ENCODE measurements around the gene ERBB4.

The ERBB4 gene

GRCh38 chr2:211737282-211737681 lies 801.3 kb downstream of the ERBB4 start:
- H3K27me3 ChIP-seq (ENCODE audit: control insufficient read depth, insufficient read depth, low read length) = no peaks in the 10 kb centered on the region
- no peak overlapping the region for H3K4me2 ChIP-seq (ENCODE audit: low read length)
- H3K4me1 ChIP-seq = no peaks in the 10 kb centered on the region
- H3K27ac ChIP-seq = no peak overlapping the region
- no peaks in the 10 kb centered on the region for H3K79me2 ChIP-seq
- no peak overlapping the region for H3K4me3 ChIP-seq (ENCODE audit: low read depth, low read length)
- no peaks in the 10 kb centered on the region for H3K36me3 ChIP-seq (ENCODE audit: control insufficient read depth, insufficient read depth, low read length)
- TF ChIP-seq, protein P1, sequence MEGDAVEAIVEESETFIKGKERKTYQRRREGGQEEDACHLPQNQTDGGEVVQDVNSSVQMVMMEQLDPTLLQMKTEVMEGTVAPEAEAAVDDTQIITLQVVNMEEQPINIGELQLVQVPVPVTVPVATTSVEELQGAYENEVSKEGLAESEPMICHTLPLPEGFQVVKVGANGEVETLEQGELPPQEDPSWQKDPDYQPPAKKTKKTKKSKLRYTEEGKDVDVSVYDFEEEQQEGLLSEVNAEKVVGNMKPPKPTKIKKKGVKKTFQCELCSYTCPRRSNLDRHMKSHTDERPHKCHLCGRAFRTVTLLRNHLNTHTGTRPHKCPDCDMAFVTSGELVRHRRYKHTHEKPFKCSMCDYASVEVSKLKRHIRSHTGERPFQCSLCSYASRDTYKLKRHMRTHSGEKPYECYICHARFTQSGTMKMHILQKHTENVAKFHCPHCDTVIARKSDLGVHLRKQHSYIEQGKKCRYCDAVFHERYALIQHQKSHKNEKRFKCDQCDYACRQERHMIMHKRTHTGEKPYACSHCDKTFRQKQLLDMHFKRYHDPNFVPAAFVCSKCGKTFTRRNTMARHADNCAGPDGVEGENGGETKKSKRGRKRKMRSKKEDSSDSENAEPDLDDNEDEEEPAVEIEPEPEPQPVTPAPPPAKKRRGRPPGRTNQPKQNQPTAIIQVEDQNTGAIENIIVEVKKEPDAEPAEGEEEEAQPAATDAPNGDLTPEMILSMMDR (IDR thresholded peaks at IDR 0.05) = no peak
- no peak overlapping the region for H3K9ac ChIP-seq
- no peaks in the 10 kb centered on the region for H3K9me3 ChIP-seq (ENCODE audit: control insufficient read depth, low read length)
- no peak overlapping the region for H2AFZ ChIP-seq

DNA sequence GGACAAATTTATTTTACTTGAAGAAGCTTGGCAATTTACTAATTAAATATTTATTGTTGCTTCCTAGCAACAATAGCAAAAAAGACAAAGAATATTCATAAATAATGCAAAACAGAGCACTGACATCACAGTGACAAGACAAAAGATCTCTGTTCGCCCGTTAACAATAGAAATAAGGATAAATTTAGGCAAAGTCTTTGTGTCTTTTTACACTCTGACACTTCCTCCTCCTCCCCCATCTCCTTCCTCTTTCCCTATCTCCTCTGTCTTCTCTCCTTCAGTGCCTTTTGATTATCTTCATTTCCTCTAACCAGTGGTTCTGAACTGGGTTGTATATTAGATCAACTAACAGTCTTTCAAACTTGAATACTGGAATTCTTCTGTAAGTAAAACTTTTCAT lies 808.4 kb downstream of the ERBB4 start:
- Histone ChIP-seq H3K4me1 (no peaks in the 10 kb centered on the region), H3K27me3 (ENCODE audit: control insufficient read depth, insufficient read depth, low read length) (no peaks in the 10 kb centered on the region), H3K9ac (no peak overlapping the region), H3K79me2 (no peaks in the 10 kb centered on the region), H3K36me3 (ENCODE audit: control insufficient read depth, insufficient read depth, low read length) (no peaks in the 10 kb centered on the region), H3K4me3 (ENCODE audit: low read depth, low read length) (no peak overlapping the region), H3K9me3 (ENCODE audit: control insufficient read depth, low read length) (no peaks in the 10 kb centered on the region), H2AFZ (no peak overlapping the region), H3K27ac (no peak overlapping the region), H3K4me2 (ENCODE audit: low read length) (no peak overlapping the region)
- TF ChIP-seq, protein P1 (IDR thresholded peaks at IDR 0.05) = no peak

DNA sequence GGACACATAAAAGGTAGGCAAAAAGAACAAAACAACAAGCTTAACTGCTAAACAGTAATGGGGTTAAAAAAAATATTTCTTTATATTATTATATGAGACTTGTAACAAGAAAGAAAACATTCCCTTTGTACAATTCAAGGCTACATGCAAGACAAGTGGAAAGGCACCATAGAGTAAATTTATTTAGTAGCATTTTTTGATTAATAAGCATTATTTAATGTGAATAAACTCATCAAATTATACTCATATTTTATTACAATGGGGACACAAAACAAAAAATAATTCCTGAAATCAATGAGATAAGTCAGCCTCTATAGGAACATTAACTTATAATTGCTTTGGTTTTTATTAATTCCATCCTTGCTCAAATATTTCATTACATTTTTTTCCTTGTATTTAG lies 809.2 kb downstream of the ERBB4 start:
- no peak overlapping the region for H3K27ac ChIP-seq

GRCh38 chr2:211724933-211725332 lies 813.7 kb downstream of the ERBB4 start:
- no peaks in the 10 kb centered on the region for H3K27me3 ChIP-seq (ENCODE audit: control insufficient read depth, insufficient read depth, low read length)
- TF ChIP-seq, protein P1 (IDR thresholded peaks at IDR 0.05) = no peak
- no peak overlapping the region for H3K4me2 ChIP-seq (ENCODE audit: low read length)
- H3K4me1 ChIP-seq = no peaks in the 10 kb centered on the region
- no peaks in the 10 kb centered on the region for H3K36me3 ChIP-seq (ENCODE audit: control insufficient read depth, insufficient read depth, low read length)
- no peak overlapping the region for H3K9ac ChIP-seq
- H3K9me3 ChIP-seq (ENCODE audit: control insufficient read depth, low read length) = no peaks in the 10 kb centered on the region
- no peak overlapping the region for H3K4me3 ChIP-seq (ENCODE audit: low read depth, low read length)
- no peak overlapping the region for H2AFZ ChIP-seq
- no peaks in the 10 kb centered on the region for H3K79me2 ChIP-seq
- no peak overlapping the region for H3K27ac ChIP-seq

More for the DNA sequence above, 809.2 kb downstream of the ERBB4 start:
- Histone ChIP-seq H3K4me3 (ENCODE audit: low read depth, low read length) (no peak overlapping the region), H3K4me2 (ENCODE audit: low read length) (no peak overlapping the region), H3K36me3 (ENCODE audit: control insufficient read depth, insufficient read depth, low read length) (no peaks in the 10 kb centered on the region), H3K27me3 (ENCODE audit: control insufficient read depth, insufficient read depth, low read length) (no peaks in the 10 kb centered on the region), H3K9me3 (ENCODE audit: control insufficient read depth, low read length) (no peaks in the 10 kb centered on the region), H2AFZ (no peak overlapping the region), H3K4me1 (no peaks in the 10 kb centered on the region), H3K9ac (no peak overlapping the region), H3K79me2 (no peaks in the 10 kb centered on the region)
- TF ChIP-seq, protein P1 (IDR thresholded peaks at IDR 0.05) = no peak

DNA sequence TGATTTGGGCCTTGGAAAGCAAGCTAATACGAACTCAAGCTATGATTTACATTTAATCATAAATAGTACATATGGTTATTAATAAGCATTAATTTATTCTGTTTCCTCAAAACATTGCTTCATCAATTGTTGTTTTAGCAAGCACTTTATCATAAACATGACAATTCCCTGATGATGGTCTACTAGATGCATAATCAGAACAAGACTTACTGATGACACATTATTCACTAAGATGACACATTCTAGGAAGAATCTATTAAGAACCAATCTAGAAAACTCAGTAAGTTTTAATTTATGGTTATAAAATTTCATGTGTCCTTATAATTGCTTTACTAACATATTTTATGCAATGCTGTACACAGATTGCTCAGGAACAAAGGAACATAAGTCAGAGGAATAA lies 815.2 kb downstream of the ERBB4 start:
- TF ChIP-seq, protein P1 (IDR thresholded peaks at IDR 0.05) = no peak
- H3K27me3 ChIP-seq (ENCODE audit: control insufficient read depth, insufficient read depth, low read length) = no peaks in the 10 kb centered on the region
- H3K36me3 ChIP-seq (ENCODE audit: control insufficient read depth, insufficient read depth, low read length) = no peaks in the 10 kb centered on the region

More for the DNA sequence above, 815.2 kb downstream of the ERBB4 start:
- no peak overlapping the region for H3K4me2 ChIP-seq (ENCODE audit: low read length)
- no peaks in the 10 kb centered on the region for H3K79me2 ChIP-seq
- no peaks in the 10 kb centered on the region for H3K4me1 ChIP-seq
- H3K4me3 ChIP-seq (ENCODE audit: low read depth, low read length) = no peak overlapping the region
- no peak overlapping the region for H3K27ac ChIP-seq
- H3K9me3 ChIP-seq (ENCODE audit: control insufficient read depth, low read length) = no peaks in the 10 kb centered on the region
- no peak overlapping the region for H2AFZ ChIP-seq
- H3K9ac ChIP-seq = no peak overlapping the region
